Measurements from ENCODE around the gene WASF2. TPM values are rescaled to one million over a fixed set of nuclear protein-coding genes. Genes with fewer than 3 reads are reported as not detected.
"Not testable (repeated sequence)": the region's sequence is repeated elsewhere in the genome, so short reads cannot be mapped to it uniquely, and the experiment has no call there.

WASF2 gene
- polyA plus RNA-seq, 12 donors = 71.9 to 930 (median 83.1) TPM

DNA sequence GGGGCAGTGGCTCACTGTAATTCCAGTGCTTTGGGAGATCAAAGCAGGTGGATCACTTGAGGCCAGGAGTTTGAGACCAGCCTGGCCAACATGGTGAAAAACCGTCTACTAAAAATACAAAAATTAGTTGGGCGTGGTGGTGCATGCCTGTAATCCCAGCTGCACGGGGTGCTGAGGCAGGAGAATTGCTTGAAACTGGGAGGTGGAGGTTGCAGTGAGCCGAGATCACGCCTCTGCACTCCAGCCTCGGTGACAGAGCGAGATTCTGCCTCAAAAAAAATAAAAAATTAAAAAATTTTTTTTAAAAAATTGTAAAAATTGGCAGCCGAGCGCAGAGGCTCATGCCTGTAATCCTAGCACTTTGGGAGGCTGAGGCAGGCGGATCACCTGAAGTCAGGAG, 31.4 kb downstream of the WASF2 start:
- DNase-seq = not testable (repeated sequence)

DNA sequence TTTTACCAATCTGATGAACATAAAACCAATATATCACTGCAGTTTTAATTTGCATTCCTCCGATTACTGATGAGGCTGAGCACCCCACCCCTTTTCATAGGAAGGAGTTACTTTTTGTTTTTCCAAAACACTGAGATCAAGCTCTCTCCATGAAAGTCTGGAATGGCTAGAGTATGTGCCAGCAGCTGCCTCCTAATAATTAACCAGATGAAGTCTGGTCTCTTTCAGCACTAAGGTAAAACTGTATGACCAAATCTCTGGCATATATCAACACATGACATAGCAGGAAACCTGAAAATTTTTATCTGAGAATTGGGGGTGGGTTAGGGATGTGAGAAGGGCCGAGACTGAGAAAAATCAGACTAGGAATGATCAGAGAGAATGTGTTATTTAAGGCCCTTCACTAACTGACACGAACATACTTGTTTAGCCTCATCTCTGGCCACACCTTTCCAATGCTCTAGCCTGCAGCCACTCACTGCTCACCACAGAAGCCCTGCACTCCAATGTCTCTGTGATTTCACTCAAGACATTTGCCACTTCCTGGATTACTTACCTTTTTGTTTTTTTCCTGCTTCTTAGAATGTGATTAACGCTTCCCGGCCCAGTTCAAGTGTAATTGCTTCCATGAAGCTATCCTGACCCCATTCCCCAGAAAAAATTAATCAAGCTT, 34.7 kb downstream of the WASF2 start:
- no peak for DNase-seq

DNA sequence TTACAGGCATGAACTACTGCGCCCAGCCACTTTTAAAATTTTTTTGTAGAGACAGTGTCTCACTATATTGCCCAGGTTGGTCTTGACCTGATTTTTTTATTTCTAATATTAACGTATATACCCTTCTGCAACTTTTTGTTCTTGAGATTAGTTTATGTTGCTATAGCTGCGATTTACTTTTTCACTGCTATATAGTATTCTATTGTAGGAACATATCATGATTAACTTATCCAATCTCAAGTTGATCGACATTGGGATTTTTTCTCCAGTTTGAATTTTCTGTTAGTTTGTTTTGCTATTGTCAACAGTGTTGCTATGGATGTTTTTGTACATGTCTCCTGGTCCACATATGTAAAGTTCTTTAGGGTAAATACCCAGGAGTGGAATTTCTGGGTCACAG, 35.4 kb downstream of the WASF2 start:
- DNase-seq = no peak

DNA sequence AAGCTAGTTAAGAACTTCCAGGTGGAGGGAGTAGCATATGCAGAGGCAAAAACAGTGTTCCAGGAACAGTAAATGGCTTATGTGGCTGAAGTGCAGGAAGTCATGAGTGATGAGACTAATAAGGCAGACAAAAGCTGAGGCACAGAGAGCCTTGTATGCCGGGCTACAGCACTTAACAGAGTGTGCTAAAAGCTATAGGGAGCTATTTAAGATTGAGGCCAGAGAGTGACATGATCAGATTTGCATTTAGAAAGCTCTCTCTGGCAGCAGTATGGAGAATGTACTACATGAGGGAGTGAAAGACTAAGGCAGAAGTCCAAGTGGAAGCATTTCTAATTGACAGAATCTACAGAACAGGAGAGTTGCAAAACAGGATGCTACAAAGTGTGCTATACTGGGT, 38.6 kb downstream of the WASF2 start:
- no peak for DNase-seq

DNA sequence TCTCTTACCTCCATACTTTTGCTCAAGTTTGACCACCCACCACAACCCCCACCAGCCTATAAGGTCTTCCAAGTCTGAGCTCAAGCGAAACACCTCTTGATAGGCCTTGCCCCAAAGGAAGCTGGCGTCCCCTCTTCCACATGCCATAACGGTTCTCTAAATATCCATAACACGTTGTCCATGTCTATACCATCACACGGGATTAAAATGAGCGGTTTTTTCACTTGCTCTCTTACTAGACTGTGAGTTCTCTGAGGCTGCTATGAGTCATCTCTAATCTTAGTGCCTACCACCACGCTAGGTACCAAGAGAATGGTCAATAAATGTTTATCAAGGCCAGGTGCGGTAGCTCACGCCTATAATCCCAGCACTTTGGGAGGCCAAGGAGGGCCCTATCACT, 41.0 kb downstream of the WASF2 start:
- DNase-seq = no peak

DNA sequence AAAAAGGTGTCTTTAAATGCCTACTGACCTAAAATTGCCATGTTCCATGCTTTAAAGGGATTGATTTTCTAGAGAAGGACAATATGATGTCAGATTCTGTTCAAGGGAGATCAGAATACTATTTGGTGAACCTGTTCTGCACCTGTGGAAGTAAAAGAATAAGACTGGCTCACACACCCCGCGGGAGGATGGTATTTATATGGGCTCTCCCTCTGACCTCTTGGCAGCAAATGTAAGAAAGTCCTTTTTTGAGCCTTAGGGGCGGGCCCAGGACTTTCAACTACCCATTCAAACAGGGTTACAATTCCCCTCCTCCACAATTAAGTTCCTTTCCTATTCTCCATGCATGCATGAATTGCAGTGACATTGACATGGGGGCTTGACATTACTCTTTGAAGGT, 42.1 kb downstream of the WASF2 start:
- no peak for DNase-seq

DNA sequence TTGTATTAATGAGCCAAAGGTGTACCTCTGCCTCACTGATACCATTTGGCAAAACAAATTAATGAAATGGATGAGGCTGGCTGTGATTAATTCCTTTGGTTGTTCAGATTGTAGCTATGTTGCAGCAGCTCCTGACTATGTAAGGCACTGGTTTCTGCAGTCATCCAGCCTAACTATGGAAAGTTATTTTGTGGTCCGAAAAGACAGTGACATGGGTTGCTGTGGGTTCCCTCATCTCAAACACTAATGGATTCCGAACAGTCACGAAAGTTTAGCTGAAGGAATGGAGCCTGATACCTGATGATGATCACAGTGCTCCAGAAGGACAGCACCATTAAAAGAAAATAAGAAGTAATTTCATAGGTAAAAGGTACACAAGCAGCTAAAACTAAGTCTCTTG, 42.6 kb downstream of the WASF2 start:
- DNase-seq = no peak

DNA sequence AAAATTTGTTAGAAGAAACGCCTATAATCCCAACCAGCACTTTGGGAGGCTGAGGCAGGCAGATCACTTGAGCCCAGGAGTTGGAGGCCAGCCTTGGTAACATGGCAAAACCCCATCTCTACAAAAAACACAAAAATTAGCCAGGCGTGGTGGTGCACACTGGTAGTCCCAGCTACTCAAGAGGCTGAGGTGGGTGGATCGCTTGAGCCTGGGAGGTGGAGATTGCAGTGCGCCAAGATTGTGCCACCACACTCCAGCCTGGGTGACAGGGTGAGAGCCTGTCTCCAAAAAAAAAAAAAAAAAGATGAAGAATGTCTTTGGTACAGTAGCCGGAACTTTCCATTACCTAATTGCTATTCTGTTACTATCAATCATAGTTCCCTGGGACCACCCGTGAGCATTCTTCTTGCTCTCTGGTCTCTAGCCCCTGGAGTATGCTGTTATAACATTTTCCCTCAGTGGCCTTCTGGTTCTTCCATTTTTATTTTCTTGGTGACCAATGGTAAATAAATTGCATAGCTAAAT, 43.4 kb downstream of the WASF2 start:
- no peak for DNase-seq

DNA sequence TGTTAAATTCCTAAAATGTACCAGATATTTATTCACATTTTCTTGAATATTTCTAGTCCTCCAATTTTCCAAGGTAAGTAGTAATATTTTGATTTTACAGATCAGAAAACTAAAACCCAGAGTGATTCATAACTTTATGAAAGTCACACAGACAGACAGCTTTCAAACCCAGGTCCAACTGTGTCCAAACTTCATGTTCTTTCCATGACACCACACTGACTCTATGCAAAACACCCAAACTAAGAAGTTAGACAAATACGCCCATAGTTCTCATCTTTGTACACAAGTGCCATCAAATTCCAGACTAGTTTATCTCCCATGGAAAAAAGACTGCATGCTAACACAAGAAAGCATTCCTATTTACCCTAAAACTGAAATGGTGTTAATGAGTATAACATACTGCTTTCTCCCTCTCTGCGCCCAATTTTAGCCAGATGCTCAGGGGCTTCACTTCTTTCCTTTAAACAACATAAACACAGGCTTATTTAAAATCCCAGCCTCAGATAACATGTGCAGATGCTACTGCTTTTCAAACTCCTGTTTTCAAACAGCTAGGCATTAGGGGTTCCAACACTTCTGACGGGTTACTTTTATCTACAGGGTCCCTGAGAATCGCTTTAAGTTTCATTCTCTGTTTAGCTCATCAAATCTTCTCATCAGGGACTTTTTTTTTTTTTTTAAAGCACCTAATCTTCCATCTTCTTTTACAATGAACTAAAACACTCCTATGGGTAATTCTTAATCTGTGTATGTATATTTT, 44.6 kb downstream of the WASF2 start:
- DNase-seq = no peak

DNA sequence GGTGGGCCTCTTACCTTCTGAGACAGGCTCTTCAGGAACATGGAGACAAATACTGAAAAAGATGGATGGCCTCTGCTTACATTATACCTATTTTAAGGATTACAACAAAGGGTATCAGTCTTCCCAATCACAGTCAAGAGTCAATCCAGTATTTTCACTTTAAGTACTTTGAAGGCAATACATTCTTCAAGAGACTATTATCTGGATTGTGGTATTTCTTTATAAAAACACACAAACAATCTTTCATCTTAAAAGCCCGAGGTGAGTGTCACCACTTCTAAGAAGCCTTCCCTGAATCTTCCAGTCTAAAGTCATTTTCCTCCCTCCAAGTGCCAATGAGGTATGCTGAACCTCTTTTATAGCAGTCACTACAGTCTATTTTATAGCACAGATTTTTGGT, 45.3 kb downstream of the WASF2 start:
- DNase-seq = no peak

DNA sequence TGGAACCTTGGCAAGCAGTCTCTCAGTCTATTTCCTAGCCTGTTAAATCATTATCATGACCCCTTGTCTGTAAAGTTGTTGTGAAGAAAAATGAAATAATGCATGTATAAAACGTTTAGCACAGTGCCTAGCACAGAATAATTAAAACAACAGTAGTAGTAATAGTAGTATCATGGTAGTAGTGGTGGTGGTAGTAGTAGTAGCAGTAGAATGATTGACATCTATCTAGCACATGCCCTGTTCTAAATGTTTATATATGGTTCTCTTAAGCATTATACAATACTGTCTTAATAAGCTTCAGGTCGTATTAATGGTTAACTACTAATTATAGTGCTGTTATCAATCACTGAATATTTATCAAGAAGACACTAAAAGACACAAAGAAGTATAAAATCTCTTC, 50.8 kb downstream of the WASF2 start:
- no peak for DNase-seq

DNA sequence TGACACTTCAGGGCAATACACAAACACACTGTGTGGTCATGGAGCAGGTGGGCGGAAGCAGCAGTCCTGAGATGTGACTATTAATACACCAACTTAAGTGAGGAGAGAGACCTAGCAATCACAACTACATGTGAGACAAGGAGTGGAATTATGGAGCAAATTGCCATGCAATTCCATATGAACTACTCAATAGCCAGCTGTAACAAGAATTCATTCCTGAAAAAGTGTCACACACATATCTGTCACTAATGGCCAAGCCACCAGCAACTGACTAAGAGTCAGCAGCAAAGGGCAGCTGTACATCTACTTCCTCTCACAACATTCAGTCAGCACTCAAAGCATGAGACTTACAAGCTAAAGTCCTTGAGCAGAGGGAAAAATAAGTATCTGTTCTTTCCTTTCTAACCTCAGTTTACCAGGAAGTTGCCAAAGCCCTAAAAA, 51.3 kb downstream of the WASF2 start:
- no peak for DNase-seq

DNA sequence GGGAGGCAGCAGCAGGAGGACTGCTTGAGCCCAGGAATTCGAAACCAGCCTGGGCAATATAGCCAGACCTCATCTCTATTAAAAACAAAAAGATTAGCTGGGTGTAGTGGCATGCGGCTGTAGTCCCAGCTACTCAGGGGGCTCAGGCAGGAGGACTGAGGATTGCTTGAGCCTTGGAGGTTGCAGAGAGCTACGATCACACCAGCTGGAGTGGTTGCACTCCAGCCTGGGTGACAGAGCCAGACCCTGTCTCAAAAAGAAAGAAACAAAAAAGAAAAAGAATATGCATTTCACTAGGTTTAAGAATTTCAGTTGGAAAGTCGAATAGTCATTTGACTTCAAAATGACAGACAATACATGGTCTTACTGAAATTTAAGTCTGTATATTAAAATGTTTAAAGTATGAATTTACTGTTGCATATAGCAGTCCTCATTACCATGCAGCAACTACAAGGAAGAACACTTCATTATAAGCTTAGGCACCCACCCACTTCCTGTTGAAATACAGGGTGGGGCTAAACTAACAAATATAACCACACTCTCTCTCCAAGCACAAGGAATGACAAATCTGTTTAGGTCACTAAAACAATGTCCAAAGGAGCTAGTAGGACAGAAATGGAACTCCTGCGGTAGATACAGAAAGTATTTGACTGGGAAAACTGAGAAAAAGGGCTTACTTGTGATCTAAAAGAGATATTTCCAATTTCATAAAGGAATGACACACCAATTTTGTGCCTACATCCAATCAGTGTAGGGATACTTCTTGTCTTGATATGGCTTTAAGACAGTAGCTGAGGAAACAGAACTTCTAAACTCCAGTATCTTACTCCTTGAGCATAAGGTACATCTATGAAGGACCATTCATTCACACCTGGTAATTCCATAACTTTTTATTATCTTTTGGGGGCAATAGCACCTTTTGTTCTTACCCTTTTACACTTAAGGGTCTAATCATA, 53.5 kb downstream of the WASF2 start:
- no peak for DNase-seq

DNA sequence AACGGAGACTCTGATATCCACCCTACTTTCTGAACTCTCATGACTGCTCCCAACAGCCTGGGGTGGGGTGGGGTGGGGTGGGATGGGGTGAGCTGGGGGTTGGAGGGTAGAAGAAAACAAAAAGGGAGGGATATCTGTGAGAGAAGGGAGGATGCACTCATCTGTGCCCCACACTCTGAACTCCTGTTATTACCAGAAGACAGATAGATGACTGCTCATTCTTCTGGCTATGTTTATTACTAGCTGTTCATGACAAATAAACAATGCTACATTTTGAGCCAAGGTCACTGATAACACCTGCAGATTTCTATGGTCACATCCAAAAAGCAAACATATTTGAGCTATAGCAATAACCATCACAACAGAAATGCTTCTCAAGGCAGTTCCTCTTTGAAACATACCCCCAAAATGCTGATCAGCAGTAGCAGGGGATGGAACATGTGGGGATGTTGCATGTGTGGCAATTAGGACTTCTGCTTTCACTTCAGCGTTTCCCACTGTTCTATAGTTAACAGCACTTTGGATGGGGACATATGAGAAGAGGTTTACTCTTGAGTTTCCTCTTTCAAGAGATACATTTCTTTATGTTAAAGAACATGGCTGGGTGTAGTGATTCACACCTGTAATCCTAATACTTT, 54.3 kb downstream of the WASF2 start:
- no peak for DNase-seq

DNA sequence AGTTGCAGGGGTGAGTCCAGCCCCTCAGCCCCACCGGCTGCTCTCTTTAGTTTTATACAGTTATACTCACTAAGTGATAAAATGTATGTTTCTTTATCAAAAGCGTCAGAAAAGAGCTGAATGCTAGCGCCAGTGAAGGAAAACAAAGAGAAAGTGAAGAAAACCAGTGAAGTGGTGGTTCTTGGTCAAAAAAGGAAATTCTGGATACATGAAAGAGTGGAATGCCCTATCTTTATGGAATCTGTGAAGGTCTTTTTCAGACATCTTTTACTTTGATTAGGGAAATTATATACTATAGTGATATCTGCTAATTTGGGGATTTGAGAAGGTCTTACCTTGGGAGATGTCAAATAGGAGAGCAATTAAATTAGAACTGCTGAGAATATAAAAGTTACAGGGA, 56.3 kb downstream of the WASF2 start:
- no peak for DNase-seq

DNA sequence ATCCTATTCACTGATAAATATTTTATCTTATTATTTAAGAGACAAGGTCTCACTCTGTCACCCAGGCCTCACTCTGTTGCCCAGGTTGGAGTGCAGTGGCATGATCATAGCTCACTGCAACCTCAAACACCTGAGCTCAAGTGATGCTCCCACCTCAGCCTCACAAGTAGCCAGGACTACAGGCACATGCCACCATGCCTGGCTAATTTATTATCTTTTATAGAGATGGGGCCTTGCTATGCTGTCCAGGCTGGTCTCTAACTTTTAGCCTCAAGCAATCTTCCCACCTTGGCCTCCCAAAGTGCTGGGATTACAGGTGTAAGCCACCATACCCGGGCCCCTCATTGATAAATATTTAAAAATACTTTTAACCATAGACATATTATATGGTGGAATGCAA, 57.2 kb downstream of the WASF2 start:
- DNase-seq = not testable (repeated sequence)

DNA sequence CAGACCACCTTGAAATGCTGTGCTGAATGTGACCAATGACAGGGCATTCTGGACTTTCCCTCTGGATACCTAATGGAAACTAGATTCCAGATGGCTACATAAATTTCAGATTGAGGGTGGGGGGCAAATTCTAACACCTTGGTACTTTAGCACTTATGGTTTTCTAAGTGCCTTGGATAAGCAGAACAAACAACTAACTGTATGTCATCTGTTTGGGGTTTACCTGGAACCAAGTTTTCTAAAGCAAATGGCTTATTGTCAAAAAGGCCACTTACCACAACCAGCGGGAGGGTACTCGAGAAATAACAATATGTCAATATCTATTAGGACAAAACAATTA, 58.4 kb downstream of the WASF2 start:
- DNase-seq = no peak

DNA sequence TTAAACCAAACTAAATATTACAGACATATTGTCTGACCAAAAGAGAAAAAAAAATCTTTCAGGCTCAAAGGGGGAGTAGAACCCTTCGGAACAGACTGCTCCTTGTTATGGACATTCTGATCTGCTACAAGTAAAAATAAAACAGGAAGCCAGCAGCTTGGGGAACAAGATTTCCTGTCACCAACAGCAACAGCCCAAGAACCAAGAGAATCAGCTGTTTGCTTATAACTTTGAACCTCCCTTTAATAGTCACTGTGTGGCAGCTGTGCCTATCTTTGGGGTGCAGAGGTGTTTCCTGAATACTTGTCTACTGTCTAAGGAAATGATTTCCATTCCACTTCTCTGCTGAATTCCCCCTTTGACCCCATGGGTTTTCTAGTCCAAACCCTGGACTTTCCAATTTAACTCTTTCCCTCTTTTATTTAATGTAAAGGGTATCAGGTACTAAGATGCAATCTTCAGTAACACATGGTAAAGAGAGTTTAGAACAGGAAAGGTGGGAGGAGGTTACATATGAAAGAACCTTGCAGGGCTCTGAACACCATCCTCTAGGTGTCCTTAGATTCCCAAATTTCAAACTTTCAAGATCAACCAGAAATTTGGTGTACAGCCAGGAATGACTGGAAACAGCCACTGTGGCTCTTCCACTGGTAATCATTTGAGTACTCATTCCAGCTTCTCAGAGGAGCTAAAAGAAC, 58.9 kb downstream of the WASF2 start:
- DNase-seq = peak; percentile 41

DNA sequence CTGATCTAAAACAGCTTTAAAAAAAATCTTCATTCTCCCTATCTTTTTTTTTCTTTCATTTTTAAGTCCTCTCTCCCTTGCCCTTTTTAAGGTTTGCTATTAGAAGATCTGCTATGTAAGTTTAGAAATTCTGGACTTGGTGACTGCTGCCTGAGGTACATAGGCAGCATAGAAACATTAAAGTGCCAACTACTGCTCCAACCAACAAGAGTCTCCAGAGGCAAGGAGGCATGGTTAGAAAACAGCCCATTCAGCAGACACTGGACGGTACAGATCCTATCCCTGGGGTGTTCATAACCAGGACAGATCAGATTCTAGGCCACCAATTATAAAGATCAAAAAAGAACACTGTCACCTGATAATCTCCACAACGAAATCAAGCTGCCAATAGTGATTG, 60.9 kb downstream of the WASF2 start:
- no peak for DNase-seq

DNA sequence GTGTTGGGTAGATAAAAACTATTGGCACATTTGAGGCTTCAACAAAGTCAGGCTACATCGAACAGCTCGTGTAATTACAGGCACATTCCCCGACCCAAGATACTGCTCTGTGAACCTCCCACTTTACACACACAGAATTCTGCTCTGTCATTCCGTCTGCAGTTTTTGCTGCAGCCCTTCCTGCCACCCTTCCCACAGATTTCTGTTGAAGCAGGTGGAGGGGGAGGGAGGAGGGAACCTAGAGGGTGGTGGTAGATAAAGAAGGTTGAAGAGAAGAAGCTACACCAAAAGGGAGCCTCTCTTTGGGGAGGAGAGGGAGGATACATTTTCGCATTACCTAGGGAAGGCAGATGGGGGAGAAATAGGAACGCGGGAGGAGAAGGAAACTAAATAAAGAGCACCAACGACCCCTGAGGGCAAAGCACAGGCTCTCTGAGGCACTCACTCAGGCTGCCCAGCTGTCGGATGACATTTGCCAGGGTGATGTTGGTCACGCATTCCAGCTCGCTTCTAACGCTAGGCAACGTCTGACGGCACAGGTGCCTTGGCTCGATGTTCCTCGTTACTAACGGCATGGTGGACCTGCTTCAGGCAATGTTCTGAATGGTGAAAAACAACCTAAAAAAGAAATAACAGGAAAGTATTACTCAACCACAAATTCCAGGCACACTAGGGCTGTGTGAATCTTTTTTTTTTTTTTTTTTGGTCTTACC, 61.5 kb downstream of the WASF2 start:
- no peak for DNase-seq
